ENCODE data around the gene COX19. TPM values are rescaled to one million over a fixed set of nuclear protein-coding genes. Genes with fewer than 3 reads are reported as not detected.

COX19 gene
- total and polyA plus RNA-seq, 2 of the 13 experiments (the other 11 are each of a cell fraction or from before 2014, with no cell fraction given), result 11.5 to 21.7 TPM

DNA sequence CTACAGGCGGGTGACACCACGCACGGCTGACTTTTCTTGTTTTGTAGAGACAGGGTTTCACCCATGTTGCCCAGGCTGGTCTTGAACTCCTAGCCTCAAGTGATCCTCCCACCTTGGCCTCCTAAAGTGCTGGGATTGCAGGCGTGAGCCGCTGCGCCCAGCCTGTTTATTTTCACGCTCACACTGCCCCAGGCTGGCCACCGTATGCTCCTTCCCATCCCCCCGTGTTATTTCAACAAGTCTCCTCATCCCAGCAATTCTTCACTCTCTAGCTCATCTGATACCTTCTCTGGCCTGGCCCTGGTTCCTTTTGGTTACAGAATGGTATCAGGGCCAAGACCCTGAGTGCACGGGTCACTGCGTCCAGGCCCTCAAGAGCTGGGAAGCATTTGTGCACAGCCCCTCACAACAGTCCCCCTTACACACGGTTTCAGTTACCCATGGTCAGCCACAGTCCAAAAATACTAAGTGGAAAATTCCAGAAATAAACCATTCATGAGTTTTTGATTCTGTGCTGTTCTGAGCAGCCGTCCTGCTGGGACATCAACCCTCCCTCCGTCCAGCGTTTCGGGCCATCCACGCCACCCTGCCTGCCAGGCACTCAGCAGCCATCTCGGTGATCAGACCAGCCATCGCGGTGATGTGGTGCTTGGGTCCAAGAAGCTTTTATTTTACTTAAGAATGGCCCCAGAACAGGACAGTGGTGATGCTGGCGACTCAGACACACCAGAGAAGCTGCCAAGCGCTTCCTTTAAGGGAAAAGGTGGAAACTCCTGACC lies 8.9 kb downstream of the COX19 start:
- FAIRE-seq, result no peak
- H3K4me1 ChIP-seq (ENCODE audit: insufficient read depth, low read length), result peaks cover 49% of the 10 kb centered on the region
- H4K20me1 ChIP-seq (ENCODE audit: insufficient read depth, low read length), result peaks cover 18% of the 10 kb centered on the region; the same call in 1 of the 2 replicates
- ATAC-seq, result no peak
- 92% methylated on average over 22 of the region's 22 CpGs for WGBS (ENCODE audit: low lambda C conversion rate)
- peaks cover 19% of the 10 kb centered on the region for H3K79me2 ChIP-seq (ENCODE audit: insufficient read depth, low read length)
- intact Hi-C loops (cut with micrococcal nuclease; ENCODE audit: unreplicated experiment) (no loop called here), in situ Hi-C loops (cut with HindIII; ENCODE audit: extremely low pct_ligation_motif_present, low pct_unique_long_range_greater_than_20kb) (no loop called here)
- no peak overlapping the region for H3K4me3 ChIP-seq (replicated peaks in 1 of 3; ENCODE audit: insufficient read depth in 1 of 3, low read depth in 2 of 3, low read length in 3 of 3)
- no TSS peak for BruUV-seq (replicated peaks)
- CTCF ChIA-PET (ENCODE audit: low intra/inter-chr PET ratio, low total read pairs), result no interaction called here
- H3K27ac ChIP-seq (ENCODE audit: extremely low read length, insufficient read depth, low read length), result peak overlapping the region; percentile 15
- no peak overlapping the region for H3K9ac ChIP-seq (ENCODE audit: insufficient read depth, low read depth, low read length)
- no peak for DNase-seq (ENCODE audit: low spot score)
- H3K9me3 ChIP-seq (ENCODE audit: low read length), result no peaks in the 10 kb centered on the region
- H3K36me3 ChIP-seq (replicated peaks in 1 of 2; ENCODE audit: control insufficient read depth in 1 of 2, insufficient read depth in 2 of 2, low read length in 2 of 2), result peaks cover 14 to 41% of the 10 kb centered on the region in 2 experiments
- POLR2A ChIA-PET, result interaction anchor here (0.9 to 4.5 kb wide), 8 partner anchors 8 to 65 kb away, joined by 3 to 48 read pairs (median 12); partner anchors contain the start of genes COX19 and CYP2W1
- H3K27me3 ChIP-seq (ENCODE audit: control insufficient read depth in 1 of 2, insufficient read depth in 2 of 2, low read length in 2 of 2), result no peaks in the 10 kb centered on the region
- no peak overlapping the region for H3K4me2 ChIP-seq (ENCODE audit: low read depth, low read length)
- no peak overlapping the region for H2AFZ ChIP-seq (ENCODE audit: low read length)
- TF ChIP-seq NFKBIZ (CRISPR knock-in tag; IDR thresholded peaks at IDR 0.05) (no peak), KLF12 (CRISPR knock-in tag; IDR thresholded peaks at IDR 0.05; ENCODE audit: borderline replicate concordance) (no peak), ZNF761 (CRISPR knock-in tag; conservative IDR thresholded peaks at IDR 0.05) (no peak), RBM39 (IDR thresholded peaks at IDR 0.05; ENCODE audit: low read depth, low read length, poor library complexity, severe bottlenecking) (no peak), STAT5B (CRISPR knock-in tag; IDR thresholded peaks at IDR 0.05) (no peak), ZNF101 (CRISPR knock-in tag; IDR thresholded peaks at IDR 0.05; ENCODE audit: borderline replicate concordance, low read depth) (no peak), POLR2G (IDR thresholded peaks at IDR 0.05; ENCODE audit: low read depth, low read length) (peak; percentile 62), SSRP1 (CRISPR knock-in tag; IDR thresholded peaks at IDR 0.05) (peak; percentile 38; the same call in 1 of the 2 replicates), AKAP8 (CRISPR knock-in tag; IDR thresholded peaks at IDR 0.05) (peak; percentile 24; the same call in 1 of the 2 replicates), ZNF205 (CRISPR knock-in tag; IDR thresholded peaks at IDR 0.05) (no peak), RFX3 (CRISPR knock-in tag; IDR thresholded peaks at IDR 0.05) (no peak), BCL6 (CRISPR knock-in tag; IDR thresholded peaks at IDR 0.05) (no peak), PPARG (CRISPR knock-in tag; conservative IDR thresholded peaks at IDR 0.05) (no peak), HMG20B (CRISPR knock-in tag; conservative IDR thresholded peaks at IDR 0.05) (no peak)
- TF ChIP-seq, protein P1, sequence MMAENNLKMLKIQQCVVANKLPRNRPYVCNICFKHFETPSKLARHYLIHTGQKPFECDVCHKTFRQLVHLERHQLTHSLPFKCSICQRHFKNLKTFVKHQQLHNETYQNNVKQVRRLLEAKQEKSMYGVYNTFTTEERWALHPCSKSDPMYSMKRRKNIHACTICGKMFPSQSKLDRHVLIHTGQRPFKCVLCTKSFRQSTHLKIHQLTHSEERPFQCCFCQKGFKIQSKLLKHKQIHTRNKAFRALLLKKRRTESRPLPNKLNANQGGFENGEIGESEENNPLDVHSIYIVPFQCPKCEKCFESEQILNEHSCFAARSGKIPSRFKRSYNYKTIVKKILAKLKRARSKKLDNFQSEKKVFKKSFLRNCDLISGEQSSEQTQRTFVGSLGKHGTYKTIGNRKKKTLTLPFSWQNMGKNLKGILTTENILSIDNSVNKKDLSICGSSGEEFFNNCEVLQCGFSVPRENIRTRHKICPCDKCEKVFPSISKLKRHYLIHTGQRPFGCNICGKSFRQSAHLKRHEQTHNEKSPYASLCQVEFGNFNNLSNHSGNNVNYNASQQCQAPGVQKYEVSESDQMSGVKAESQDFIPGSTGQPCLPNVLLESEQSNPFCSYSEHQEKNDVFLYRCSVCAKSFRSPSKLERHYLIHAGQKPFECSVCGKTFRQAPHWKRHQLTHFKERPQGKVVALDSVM (CRISPR knock-in tag; IDR thresholded peaks at IDR 0.05), result peak; percentile 48; the same call in 1 of the 2 replicates
- TF ChIP-seq, protein P2, sequence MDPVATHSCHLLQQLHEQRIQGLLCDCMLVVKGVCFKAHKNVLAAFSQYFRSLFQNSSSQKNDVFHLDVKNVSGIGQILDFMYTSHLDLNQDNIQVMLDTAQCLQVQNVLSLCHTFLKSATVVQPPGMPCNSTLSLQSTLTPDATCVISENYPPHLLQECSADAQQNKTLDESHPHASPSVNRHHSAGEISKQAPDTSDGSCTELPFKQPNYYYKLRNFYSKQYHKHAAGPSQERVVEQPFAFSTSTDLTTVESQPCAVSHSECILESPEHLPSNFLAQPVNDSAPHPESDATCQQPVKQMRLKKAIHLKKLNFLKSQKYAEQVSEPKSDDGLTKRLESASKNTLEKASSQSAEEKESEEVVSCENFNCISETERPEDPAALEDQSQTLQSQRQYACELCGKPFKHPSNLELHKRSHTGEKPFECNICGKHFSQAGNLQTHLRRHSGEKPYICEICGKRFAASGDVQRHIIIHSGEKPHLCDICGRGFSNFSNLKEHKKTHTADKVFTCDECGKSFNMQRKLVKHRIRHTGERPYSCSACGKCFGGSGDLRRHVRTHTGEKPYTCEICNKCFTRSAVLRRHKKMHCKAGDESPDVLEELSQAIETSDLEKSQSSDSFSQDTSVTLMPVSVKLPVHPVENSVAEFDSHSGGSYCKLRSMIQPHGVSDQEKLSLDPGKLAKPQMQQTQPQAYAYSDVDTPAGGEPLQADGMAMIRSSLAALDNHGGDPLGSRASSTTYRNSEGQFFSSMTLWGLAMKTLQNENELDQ (CRISPR knock-in tag; IDR thresholded peaks at IDR 0.05; ENCODE audit: borderline replicate concordance), result no peak
- TF ChIP-seq, protein P3, sequence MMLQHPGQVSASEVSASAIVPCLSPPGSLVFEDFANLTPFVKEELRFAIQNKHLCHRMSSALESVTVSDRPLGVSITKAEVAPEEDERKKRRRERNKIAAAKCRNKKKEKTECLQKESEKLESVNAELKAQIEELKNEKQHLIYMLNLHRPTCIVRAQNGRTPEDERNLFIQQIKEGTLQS (CRISPR knock-in tag; IDR thresholded peaks at IDR 0.05), result no peak
- TF ChIP-seq, protein P4, sequence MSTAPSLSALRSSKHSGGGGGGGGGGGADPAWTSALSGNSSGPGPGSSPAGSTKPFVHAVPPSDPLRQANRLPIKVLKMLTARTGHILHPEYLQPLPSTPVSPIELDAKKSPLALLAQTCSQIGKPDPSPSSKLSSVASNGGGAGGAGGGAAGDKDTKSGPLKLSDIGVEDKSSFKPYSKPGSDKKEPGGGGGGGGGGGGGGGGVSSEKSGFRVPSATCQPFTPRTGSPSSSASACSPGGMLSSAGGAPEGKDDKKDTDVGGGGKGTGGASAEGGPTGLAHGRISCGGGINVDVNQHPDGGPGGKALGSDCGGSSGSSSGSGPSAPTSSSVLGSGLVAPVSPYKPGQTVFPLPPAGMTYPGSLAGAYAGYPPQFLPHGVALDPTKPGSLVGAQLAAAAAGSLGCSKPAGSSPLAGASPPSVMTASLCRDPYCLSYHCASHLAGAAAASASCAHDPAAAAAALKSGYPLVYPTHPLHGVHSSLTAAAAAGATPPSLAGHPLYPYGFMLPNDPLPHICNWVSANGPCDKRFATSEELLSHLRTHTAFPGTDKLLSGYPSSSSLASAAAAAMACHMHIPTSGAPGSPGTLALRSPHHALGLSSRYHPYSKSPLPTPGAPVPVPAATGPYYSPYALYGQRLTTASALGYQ (CRISPR knock-in tag; IDR thresholded peaks at IDR 0.05), result no peak
